ENCODE data around the gene LRP11.
"Not testable (repeated sequence)": the region's sequence is repeated elsewhere in the genome, so short reads cannot be mapped to it uniquely, and the experiment has no call there.

The LRP11 gene

GRCh38 chr6:149871182-149871581 lies 7.0 kb upstream of the LRP11 start:
- H3K4me3 ChIP-seq (replicated peaks; ENCODE audit: low read depth, low read length): no peak overlapping the region
- TF ChIP-seq, protein P1, sequence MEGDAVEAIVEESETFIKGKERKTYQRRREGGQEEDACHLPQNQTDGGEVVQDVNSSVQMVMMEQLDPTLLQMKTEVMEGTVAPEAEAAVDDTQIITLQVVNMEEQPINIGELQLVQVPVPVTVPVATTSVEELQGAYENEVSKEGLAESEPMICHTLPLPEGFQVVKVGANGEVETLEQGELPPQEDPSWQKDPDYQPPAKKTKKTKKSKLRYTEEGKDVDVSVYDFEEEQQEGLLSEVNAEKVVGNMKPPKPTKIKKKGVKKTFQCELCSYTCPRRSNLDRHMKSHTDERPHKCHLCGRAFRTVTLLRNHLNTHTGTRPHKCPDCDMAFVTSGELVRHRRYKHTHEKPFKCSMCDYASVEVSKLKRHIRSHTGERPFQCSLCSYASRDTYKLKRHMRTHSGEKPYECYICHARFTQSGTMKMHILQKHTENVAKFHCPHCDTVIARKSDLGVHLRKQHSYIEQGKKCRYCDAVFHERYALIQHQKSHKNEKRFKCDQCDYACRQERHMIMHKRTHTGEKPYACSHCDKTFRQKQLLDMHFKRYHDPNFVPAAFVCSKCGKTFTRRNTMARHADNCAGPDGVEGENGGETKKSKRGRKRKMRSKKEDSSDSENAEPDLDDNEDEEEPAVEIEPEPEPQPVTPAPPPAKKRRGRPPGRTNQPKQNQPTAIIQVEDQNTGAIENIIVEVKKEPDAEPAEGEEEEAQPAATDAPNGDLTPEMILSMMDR (IDR thresholded peaks at IDR 0.05; ENCODE audit: insufficient read depth, low read length, poor library complexity, severe bottlenecking): no peak
- DNase-seq (ENCODE audit: extremely low read depth, insufficient read length): no peak
- no peaks in the 10 kb centered on the region; the same call in 1 of the 2 replicates for H3K27me3 ChIP-seq (replicated peaks; ENCODE audit: control insufficient read depth, insufficient read depth, low read length)
- no peaks in the 10 kb centered on the region for H3K36me3 ChIP-seq (ENCODE audit: control insufficient read depth, insufficient read depth, low read length)

GRCh38 chr6:149869275-149869892 lies 5.2 kb upstream of the LRP11 start:
- TF ChIP-seq, protein P1 (IDR thresholded peaks at IDR 0.05; ENCODE audit: insufficient read depth, low read length, poor library complexity, severe bottlenecking): no peak
- H3K36me3 ChIP-seq (ENCODE audit: control insufficient read depth, insufficient read depth, low read length): no peaks in the 10 kb centered on the region

DNA sequence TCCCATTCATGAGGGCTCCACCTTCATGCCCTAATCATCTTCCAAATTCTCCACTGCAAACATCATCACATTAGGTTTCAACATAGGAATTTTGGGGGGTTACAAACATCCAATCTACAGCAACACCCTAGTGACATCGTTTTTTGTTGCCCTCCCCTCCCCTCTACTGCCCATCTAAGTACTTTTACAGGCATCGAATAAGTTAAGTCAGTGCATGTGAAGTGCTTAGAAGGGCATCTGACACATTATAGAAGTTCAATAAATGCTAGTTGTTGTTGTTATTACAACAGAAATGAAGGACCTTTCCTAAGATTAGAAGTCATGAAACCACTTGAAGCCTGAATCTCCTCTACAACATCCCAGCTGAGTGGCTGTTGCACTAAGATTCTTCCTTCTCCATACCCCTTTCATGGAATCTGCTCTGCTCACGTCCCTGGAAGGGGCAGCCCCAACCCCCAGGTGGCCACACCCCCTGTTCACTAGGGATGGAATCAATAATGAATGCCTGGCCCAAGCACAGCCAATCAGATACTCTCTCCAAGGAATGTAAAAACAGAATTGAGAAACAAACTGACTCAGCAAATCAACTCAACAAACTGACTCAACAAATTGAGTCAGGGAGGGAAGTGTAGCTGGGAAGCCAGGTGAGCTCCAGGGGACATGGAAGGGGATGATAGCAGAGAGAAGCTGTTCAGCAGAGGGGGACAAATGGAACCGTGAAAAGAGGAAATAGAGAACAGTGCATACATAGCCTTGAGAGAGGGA lies 3.9 kb upstream of the LRP11 start:
- H3K4me3 ChIP-seq (replicated peaks; ENCODE audit: low read depth, low read length): no peak overlapping the region
- no peaks in the 10 kb centered on the region; the same call in 1 of the 2 replicates for H3K27me3 ChIP-seq (replicated peaks; ENCODE audit: control insufficient read depth, insufficient read depth, low read length)
- no peak for DNase-seq (ENCODE audit: extremely low read depth, insufficient read length)
- H3K36me3 ChIP-seq (ENCODE audit: control insufficient read depth, insufficient read depth, low read length): no peaks in the 10 kb centered on the region
- TF ChIP-seq, protein P1 (IDR thresholded peaks at IDR 0.05; ENCODE audit: insufficient read depth, low read length, poor library complexity, severe bottlenecking): no peak

More at GRCh38 chr6:149869275-149869892, 5.2 kb upstream of the LRP11 start:
- DNase-seq (ENCODE audit: extremely low read depth, insufficient read length): no peak
- Histone ChIP-seq H3K27me3 (replicated peaks; ENCODE audit: control insufficient read depth, insufficient read depth, low read length) (no peaks in the 10 kb centered on the region; the same call in 1 of the 2 replicates), H3K4me3 (replicated peaks; ENCODE audit: low read depth, low read length) (no peak overlapping the region)

GRCh38 chr6:149864578-149865535 lies 698 bp upstream of the LRP11 start:
- peaks cover 2% of the 10 kb centered on the region for H3K27me3 ChIP-seq (replicated peaks; ENCODE audit: control insufficient read depth, insufficient read depth, low read length)
- DNase-seq (ENCODE audit: extremely low read depth, insufficient read length): no peak
- TF ChIP-seq, protein P1 (IDR thresholded peaks at IDR 0.05; ENCODE audit: insufficient read depth, low read length, poor library complexity, severe bottlenecking): peak; percentile 64
- H3K36me3 ChIP-seq (ENCODE audit: control insufficient read depth, insufficient read depth, low read length): no peaks in the 10 kb centered on the region
- peak overlapping the region; percentile 29 for H3K4me3 ChIP-seq (replicated peaks; ENCODE audit: low read depth, low read length)

- TF ChIP-seq, protein P1 (IDR thresholded peaks at IDR 0.05; ENCODE audit: insufficient read depth, low read length, poor library complexity, severe bottlenecking): no peak
- peaks cover 2% of the 10 kb centered on the region; the same call in 1 of the 2 replicates for H3K27me3 ChIP-seq (replicated peaks; ENCODE audit: control insufficient read depth, insufficient read depth, low read length)
- no peaks in the 10 kb centered on the region for H3K36me3 ChIP-seq (ENCODE audit: control insufficient read depth, insufficient read depth, low read length)
- peak overlapping the region; percentile 55 for H3K4me3 ChIP-seq (replicated peaks; ENCODE audit: low read depth, low read length)
- peak; percentile 37 for DNase-seq (ENCODE audit: extremely low read depth, insufficient read length)
Measured at GRCh38 chr6:149862922-149863697, 1.0 kb downstream of the LRP11 start.

GRCh38 chr6:149862424-149862738 lies 1.8 kb downstream of the LRP11 start:
- H3K36me3 ChIP-seq (ENCODE audit: control insufficient read depth, insufficient read depth, low read length); H3K27me3 ChIP-seq (replicated peaks; ENCODE audit: control insufficient read depth, insufficient read depth, low read length); H3K4me3 ChIP-seq (replicated peaks; ENCODE audit: low read depth, low read length); DNase-seq (ENCODE audit: extremely low read depth, insufficient read length): not testable (repeated sequence)

Data from GM06990 (cell line).